DOHH2 (cell line): ENCODE measurements around the gene FBP1.

Source experiments
- EZH2phosphoT487 ChIP-seq: fragments of 200-600 bp; sonication (generic); IDR thresholded peaks from 2 replicates; pipeline ENCODE4 v1.6.1; 2017; ENCODE audit warnings: borderline replicate concordance, mild to moderate bottlenecking, antibody characterized with exemption, low read length, moderate library complexity, mixed read lengths
- TF ChIP-seq, protein P1 (sequence below): fragments of 200-600 bp; sonication (generic); IDR thresholded peaks from one replicate; pipeline ENCODE4 v1.5.1; 2014; ENCODE audit warnings: antibody characterized with exemption, mild to moderate bottlenecking, low read depth, low read length; ENCODE audit not compliant: poor library complexity, severe bottlenecking

DNA sequence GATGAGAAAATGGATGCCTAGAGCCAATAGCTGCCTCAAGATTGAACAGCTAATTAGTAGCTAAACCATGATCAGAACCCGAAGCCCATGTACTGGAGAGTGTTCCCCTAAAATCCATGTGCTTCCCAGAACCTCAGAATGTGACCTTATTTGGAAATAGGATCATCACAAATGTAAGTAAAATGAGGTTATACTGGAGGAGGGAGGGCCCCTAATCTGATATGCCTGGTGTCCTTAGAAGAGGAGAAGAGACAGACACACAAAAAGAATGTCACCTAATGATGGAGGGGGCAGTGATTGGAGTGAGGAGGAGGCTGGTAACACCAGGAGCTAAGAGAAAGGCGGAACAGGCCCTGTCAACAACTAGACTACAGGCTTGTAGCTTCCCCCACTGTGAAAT lies 41.3 kb upstream of the FBP1 start:
- TF ChIP-seq, protein P1, sequence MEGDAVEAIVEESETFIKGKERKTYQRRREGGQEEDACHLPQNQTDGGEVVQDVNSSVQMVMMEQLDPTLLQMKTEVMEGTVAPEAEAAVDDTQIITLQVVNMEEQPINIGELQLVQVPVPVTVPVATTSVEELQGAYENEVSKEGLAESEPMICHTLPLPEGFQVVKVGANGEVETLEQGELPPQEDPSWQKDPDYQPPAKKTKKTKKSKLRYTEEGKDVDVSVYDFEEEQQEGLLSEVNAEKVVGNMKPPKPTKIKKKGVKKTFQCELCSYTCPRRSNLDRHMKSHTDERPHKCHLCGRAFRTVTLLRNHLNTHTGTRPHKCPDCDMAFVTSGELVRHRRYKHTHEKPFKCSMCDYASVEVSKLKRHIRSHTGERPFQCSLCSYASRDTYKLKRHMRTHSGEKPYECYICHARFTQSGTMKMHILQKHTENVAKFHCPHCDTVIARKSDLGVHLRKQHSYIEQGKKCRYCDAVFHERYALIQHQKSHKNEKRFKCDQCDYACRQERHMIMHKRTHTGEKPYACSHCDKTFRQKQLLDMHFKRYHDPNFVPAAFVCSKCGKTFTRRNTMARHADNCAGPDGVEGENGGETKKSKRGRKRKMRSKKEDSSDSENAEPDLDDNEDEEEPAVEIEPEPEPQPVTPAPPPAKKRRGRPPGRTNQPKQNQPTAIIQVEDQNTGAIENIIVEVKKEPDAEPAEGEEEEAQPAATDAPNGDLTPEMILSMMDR = no peak
- TF ChIP-seq EZH2phosphoT487 = no peak
